Adrenal gland (tissue), 5 donors: ENCODE results near the gene SLC39A9.

Source experiments
- POLR2A ChIP-seq, 2 donors: fragments of 450-650 bp; IDR thresholded peaks; one replicate each; pipeline ENCODE4 v1.6.1; 2017; ENCODE audit warnings: antibody characterized with exemption in 2 of 2, mild to moderate bottlenecking in 2 of 2, moderate library complexity in 1 of 2
- TF ChIP-seq, protein P1 (sequence below), 6 experiments: fragments of 450-650 bp in 4 of 6; fragments of 200-600 bp in 2 of 6; sonication (generic) in 1 of 6; IDR thresholded peaks; 1 replicate in 5 of 6; 2 replicates in 1 of 6; pipeline versions ENCODE4 v1.5.1 to v1.8.0; 2016 to 2021; ENCODE audit warnings: antibody characterized with exemption in 6 of 6, mild to moderate bottlenecking in 2 of 6, moderate library complexity in 1 of 6
- donor health status: DM: no; HTN: no; CAD: no.

DNA sequence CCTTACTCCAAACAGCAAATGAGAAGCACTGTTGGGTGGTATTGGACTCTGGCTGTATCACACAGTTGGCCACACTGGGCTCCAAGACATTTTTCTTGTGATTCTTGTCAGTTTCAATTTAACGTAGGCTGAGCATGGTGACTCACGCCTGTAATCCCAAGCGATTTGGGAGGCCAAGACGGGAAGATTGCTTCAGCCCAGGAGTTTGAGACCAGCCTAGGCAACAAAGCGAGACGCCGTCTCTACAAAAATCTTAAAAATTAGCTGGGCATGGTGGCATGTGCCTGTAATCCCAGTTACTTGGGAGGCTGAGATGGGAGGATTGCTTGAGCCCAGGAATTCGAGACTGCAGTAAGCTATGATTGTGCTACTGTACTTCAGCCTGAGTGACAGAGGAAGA is 50.7 kb downstream of the SLC39A9 start:
- TF ChIP-seq, protein P1, sequence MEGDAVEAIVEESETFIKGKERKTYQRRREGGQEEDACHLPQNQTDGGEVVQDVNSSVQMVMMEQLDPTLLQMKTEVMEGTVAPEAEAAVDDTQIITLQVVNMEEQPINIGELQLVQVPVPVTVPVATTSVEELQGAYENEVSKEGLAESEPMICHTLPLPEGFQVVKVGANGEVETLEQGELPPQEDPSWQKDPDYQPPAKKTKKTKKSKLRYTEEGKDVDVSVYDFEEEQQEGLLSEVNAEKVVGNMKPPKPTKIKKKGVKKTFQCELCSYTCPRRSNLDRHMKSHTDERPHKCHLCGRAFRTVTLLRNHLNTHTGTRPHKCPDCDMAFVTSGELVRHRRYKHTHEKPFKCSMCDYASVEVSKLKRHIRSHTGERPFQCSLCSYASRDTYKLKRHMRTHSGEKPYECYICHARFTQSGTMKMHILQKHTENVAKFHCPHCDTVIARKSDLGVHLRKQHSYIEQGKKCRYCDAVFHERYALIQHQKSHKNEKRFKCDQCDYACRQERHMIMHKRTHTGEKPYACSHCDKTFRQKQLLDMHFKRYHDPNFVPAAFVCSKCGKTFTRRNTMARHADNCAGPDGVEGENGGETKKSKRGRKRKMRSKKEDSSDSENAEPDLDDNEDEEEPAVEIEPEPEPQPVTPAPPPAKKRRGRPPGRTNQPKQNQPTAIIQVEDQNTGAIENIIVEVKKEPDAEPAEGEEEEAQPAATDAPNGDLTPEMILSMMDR (IDR thresholded peaks at IDR 0.05) = no peak
- TF ChIP-seq POLR2A (IDR thresholded peaks at IDR 0.05) = no peak
